HS-5 (cell line): ENCODE results near the gene TRPM3.

Experiments
- DNase-seq: peaks from one replicate; pipeline ENCODE4 v3.0.0-alpha.2; 2012; ENCODE audit warnings: low read depth

TRPM3 gene

GRCh38 chr9:70947086-70947485, 174.3 kb downstream of the TRPM3 start:
- DNase-seq, result no peak

- DNase-seq, result no peak
These were observed 176.1 kb downstream of the TRPM3 start for GRCh38 chr9:70945301-70945700.

GRCh38 chr9:70941191-70941590, 180.2 kb downstream of the TRPM3 start:
- no peak for DNase-seq

GRCh38 chr9:70940605-70941004, 180.8 kb downstream of the TRPM3 start:
- DNase-seq, result no peak

- DNase-seq, result no peak
These were observed 184.9 kb downstream of the TRPM3 start for GRCh38 chr9:70936536-70936935.

GRCh38 chr9:70935856-70936255, 185.6 kb downstream of the TRPM3 start:
- no peak for DNase-seq

GRCh38 chr9:70934642-70935041, 186.8 kb downstream of the TRPM3 start:
- DNase-seq, result no peak

GRCh38 chr9:70933321-70933720, 188.1 kb downstream of the TRPM3 start:
- no peak for DNase-seq

GRCh38 chr9:70932097-70932496, 189.3 kb downstream of the TRPM3 start:
- no peak for DNase-seq

GRCh38 chr9:70927530-70927929, 193.9 kb downstream of the TRPM3 start:
- no peak for DNase-seq

- DNase-seq, result peak; percentile 78
These were observed 196.4 kb downstream of the TRPM3 start for GRCh38 chr9:70924895-70925547.

GRCh38 chr9:70924380-70924779, 197.0 kb downstream of the TRPM3 start:
- peak; percentile 73 for DNase-seq

- DNase-seq, result no peak
These were observed 197.5 kb downstream of the TRPM3 start for GRCh38 chr9:70923961-70924360.

- DNase-seq, result peak; percentile 10
These were observed 200.3 kb downstream of the TRPM3 start for GRCh38 chr9:70921136-70921535.

- no peak for DNase-seq
These were observed 204.1 kb downstream of the TRPM3 start for GRCh38 chr9:70917277-70917676.

GRCh38 chr9:70911791-70912190, 209.6 kb downstream of the TRPM3 start:
- no peak for DNase-seq

- DNase-seq, result no peak
These were observed 210.8 kb downstream of the TRPM3 start for GRCh38 chr9:70910598-70910997.

- peak; percentile 95 for DNase-seq
These were observed 218.7 kb downstream of the TRPM3 start for GRCh38 chr9:70902692-70903131.

GRCh38 chr9:70902171-70902570, 219.2 kb downstream of the TRPM3 start:
- DNase-seq, result no peak

GRCh38 chr9:70901746-70902145, 219.7 kb downstream of the TRPM3 start:
- DNase-seq, result no peak

- no peak for DNase-seq
These were observed 220.4 kb downstream of the TRPM3 start for GRCh38 chr9:70901013-70901412.

GRCh38 chr9:70893580-70894122, 227.8 kb downstream of the TRPM3 start:
- no peak for DNase-seq

- DNase-seq, result no peak
These were observed 232.9 kb downstream of the TRPM3 start for GRCh38 chr9:70888471-70888870.

GRCh38 chr9:70887826-70888225, 233.6 kb downstream of the TRPM3 start:
- DNase-seq, result no peak
